Activated gamma-delta T cell (primary cell): Measurements from ENCODE around the gene PHF19.
A peak's percentile ranks its signal among the peaks of the same experiment; 100 is the strongest.

Source experiments
- DNase-seq: peaks from one replicate; lab custom pipeline; 2025; lab: John Stamatoyannopoulos, UW

The PHF19 gene

GRCh38 chr9:120853198-120853597 lies 23.8 kb downstream of the PHF19 start:
- no peak for DNase-seq

- DNase-seq = no peak
Measured at GRCh38 chr9:120852240-120853010, 24.6 kb downstream of the PHF19 start.

DNA sequence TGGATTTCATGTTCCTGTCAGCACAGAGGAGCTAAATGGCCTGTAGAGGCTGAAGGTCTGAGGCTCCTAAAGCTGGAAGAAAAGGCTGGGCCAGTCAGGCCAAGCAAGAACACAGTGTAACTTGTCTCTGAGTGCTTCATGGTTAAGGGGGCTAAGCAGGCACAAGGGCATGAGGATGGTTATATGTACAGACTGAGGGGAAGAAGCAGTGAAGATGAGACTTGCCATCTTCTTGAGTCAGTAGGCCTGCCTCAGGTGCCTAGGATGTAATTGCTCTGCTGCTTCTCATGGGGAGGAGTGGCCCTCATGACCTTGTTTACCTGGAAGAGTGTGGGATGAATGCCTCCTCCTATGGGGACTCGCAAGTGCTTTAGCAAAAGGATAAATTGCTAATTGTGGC lies 25.5 kb downstream of the PHF19 start:
- DNase-seq = no peak

- DNase-seq = no peak
Measured at GRCh38 chr9:120850315-120850714, 26.7 kb downstream of the PHF19 start.

- no peak for DNase-seq
Measured at GRCh38 chr9:120846906-120847305, 30.1 kb downstream of the PHF19 start.

GRCh38 chr9:120846251-120846889 lies 30.6 kb downstream of the PHF19 start:
- no peak for DNase-seq

DNA sequence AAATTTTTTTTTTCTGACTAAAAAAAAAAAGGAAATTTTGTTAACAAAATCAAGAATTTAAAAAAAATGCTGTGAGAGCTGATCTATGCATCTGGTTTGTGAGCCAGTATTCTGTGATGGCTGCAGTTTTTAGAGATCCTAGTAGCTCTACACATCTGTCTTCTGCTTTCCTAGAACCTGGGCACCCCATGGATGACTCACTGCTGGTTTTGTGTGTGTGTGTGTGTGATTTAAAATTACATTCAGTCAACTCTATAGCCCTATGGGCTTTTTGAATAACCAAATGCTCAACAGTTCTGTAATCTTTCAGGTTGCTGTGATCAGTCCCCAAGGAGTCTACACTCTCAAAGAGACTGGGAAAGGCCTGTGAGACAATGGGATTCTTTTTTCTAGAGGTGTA lies 31.7 kb downstream of the PHF19 start:
- no peak for DNase-seq

- DNase-seq = peak; percentile 84
Measured at GRCh38 chr9:120842685-120843485, 34.1 kb downstream of the PHF19 start, which contains the start of gene PSMD5. Gene PSMD5 (minus strand): TSS chr9:120842922. CDS start chr9:120842909, 13 bp downstream.

GRCh38 chr9:120841930-120842684 lies 34.9 kb downstream of the PHF19 start:
- no peak for DNase-seq

DNA sequence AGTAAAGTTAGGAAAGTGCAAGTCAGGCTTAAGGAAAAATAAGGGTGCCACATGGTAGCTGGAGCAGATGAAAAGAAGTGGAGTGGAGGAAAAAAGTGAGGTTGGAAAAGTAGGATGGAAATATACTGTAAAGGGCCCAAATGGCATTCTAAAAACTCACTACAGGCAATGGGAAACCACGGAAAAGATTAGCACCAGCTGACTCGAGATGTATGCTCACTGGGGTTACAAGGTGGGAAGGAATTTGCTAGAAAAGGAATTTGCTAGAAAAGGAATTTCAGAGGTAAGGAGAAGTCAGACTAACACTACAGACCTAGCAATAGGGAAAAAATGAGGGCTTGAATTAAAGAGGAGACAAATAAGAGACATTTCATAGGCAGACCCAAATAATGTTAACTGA lies 37.8 kb downstream of the PHF19 start:
- DNase-seq = no peak

DNA sequence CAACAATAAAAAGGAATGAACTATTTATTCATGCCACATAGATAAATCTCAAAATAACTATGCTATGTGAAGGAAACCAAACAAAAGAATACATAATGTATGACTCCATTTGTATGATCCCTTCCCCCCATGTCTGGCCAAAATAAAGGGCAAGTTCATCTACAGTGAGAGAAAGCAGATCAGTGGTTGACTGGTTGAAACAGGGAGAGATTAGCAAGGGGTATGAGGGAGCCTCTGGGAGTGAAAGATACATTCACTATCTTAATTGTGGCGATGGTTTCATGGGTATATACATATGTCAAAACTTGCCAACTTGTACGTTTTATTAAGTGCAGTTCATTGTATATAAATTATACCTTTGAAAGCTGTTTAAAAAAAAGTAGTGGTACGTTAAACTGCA lies 39.1 kb downstream of the PHF19 start:
- no peak for DNase-seq

GRCh38 chr9:120833325-120833724 lies 43.7 kb downstream of the PHF19 start:
- no peak for DNase-seq

DNA sequence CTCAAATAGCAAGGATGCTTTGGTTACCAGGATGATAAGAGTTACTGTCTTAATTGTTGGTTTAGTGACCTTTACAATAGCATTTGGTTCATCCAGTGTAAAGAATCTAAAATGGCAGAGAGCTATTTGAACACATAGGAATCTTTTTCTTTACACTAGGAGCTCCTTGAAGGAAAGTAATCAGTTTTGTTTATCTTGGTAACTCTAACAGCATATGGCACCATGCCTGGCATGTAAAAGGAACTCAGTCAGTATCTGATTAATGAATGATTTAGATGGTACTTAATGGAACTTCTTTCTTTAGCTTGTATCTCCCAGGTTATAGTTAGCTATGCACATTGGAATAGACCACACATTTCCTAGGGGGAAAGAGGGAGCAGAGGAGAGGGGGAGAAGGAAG lies 44.2 kb downstream of the PHF19 start:
- no peak for DNase-seq

DNA sequence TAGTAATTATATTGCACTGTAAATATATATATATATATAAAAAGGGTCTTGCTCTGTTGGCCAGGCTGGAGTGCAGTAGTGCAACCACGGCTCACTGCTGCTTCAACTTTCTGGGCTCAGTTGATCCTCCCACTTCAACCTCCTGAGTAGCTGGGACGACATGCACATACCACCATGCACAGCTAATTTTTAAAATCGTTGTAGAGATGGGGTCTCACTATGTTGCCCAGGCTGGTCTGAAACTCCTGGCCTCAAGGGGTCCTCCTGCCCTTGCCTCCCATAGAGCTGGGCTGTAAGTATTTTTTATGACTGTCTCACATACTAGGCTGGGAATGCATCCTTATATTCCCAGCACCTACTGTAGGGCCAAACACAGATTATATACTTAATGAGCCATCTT lies 46.1 kb downstream of the PHF19 start:
- no peak for DNase-seq

DNA sequence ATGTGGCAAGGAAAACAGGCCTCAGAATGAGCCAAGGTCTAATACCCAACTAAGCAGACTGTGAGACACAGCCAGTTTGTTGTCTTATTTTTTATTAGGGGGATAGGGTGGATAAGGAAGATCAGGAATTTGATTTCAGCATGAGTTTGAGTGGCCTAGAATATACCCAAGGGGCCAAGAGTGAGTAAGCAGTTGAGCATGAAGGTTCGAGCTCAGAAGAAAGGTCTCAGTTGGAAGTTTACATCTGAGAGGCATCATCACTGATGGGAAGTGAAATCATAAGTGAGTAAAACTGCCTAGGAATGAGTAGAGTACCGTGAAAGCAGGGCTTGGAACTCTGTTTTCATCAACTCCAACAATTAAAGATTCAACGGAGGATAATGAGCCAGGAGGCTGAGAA lies 46.8 kb downstream of the PHF19 start:
- no peak for DNase-seq

GRCh38 chr9:120829650-120830049 lies 47.3 kb downstream of the PHF19 start:
- no peak for DNase-seq

DNA sequence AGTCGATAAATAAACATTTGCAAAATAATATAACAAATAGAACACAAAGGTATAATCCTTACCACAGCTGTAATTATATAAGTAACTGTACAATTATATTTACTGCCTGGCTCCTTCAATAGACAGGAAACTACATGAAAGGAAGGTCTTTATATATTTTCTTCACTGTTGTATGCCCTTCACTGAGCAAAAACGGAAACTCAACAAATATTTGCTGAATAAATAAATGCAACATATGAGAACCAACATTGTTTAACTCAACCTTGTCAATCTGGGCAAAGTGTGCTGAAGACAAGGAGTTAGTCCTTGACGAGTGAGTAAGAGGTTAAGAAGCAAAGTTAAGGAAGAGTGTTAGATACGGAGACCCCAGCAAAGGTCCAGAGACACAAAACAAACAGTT lies 56.9 kb downstream of the PHF19 start:
- DNase-seq = no peak

- no peak for DNase-seq
Measured at GRCh38 chr9:120818595-120818994, 58.4 kb downstream of the PHF19 start.

GRCh38 chr9:120815075-120815474 lies 61.9 kb downstream of the PHF19 start:
- DNase-seq = no peak

DNA sequence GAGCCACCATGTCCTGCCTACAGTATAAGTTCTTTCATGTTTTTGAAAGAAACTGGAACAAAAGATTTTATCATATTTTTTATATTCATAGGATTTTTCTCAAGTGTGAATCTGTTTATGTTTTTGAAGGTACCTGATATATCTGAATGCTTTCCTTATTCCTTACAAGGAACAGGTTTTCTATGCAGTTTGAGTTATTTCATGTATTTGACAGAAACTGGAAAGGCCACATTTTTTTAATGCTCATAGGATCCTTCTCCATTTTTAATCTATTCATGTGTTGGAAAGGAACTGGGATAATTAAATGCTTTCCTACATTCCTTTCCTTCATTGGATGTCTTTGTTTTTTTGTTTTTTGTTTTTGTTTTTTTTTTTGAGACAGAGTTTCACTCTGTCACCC lies 68.1 kb downstream of the PHF19 start:
- DNase-seq = no peak

GRCh38 chr9:120807607-120808379 lies 69.2 kb downstream of the PHF19 start:
- no peak for DNase-seq
